Measurements from ENCODE around the gene WDR88. TPM values are rescaled to one million over a fixed set of nuclear protein-coding genes. Genes with fewer than 3 reads are reported as not detected.

The WDR88 gene
- total RNA-seq, 2 donors from 2014 or later = not detected

- intact Hi-C loops (cut with DNase I) = no loop called here
Observed at GRCh38 chr19:33098055-33098534, 33.8 kb upstream of the WDR88 start.

GRCh38 chr19:33100894-33101644 lies 30.8 kb upstream of the WDR88 start:
- H3K4me1 ChIP-seq = no peaks in the 10 kb centered on the region
- no peak overlapping the region for H3K4me3 ChIP-seq
- H3K27ac ChIP-seq = no peak overlapping the region
- intact Hi-C loops (cut with DNase I) = no loop called here
- peaks cover 6 to 21% of the 10 kb centered on the region in 2 donors for H3K36me3 ChIP-seq (replicated peaks in 1 of 2; ENCODE audit: insufficient read depth in 1 of 2, low read depth in 2 of 2)
- 84 to 89% methylated on average over 10 of the region's 10 CpGs for WGBS, 2 donors
- no peaks in the 10 kb centered on the region for H3K9me3 ChIP-seq
- H3K27me3 ChIP-seq = no peaks in the 10 kb centered on the region
- DNase-seq (no peak), ATAC-seq (no peak)
- TF ChIP-seq CTCF (IDR thresholded peaks at IDR 0.05) = no peak
- TF ChIP-seq POLR2A (IDR thresholded peaks at IDR 0.05) = no peak

More at GRCh38 chr19:33098055-33098534, 33.8 kb upstream of the WDR88 start:
- ATAC-seq (no peak), DNase-seq (peak in 3 of 4 donors; percentile 9 to 28 (median 21))
- no peaks in the 10 kb centered on the region for H3K4me1 ChIP-seq
- no peaks in the 10 kb centered on the region for H3K27me3 ChIP-seq
- no peak overlapping the region for H3K27ac ChIP-seq
- H3K4me3 ChIP-seq = no peak overlapping the region
- TF ChIP-seq CTCF (IDR thresholded peaks at IDR 0.05) = no peak
- TF ChIP-seq POLR2A (IDR thresholded peaks at IDR 0.05) = no peak
- H3K36me3 ChIP-seq (replicated peaks in 1 of 2; ENCODE audit: insufficient read depth in 1 of 2, low read depth in 2 of 2) = peaks cover 6 to 38% of the 10 kb centered on the region in 2 donors
- WGBS, 2 donors = 69 to 72% methylated on average over 4 of the region's 4 CpGs
- no peaks in the 10 kb centered on the region for H3K9me3 ChIP-seq

GRCh38 chr19:33102893-33103292 lies 29.0 kb upstream of the WDR88 start:
- intact Hi-C loops (cut with DNase I) = no loop called here
- H3K27ac ChIP-seq = no peak overlapping the region
- no peaks in the 10 kb centered on the region for H3K9me3 ChIP-seq
- H3K4me1 ChIP-seq = no peaks in the 10 kb centered on the region
- H3K36me3 ChIP-seq (replicated peaks in 1 of 2; ENCODE audit: insufficient read depth in 1 of 2, low read depth in 2 of 2) = peaks cover 6 to 17% of the 10 kb centered on the region in 2 donors
- 83 to 90% methylated on average over 6 of the region's 6 CpGs for WGBS, 2 donors
- ATAC-seq (no peak), DNase-seq (no peak)
- no peak for TF ChIP-seq POLR2A (IDR thresholded peaks at IDR 0.05)
- TF ChIP-seq CTCF (IDR thresholded peaks at IDR 0.05) = no peak
- no peak overlapping the region for H3K4me3 ChIP-seq
- no peaks in the 10 kb centered on the region for H3K27me3 ChIP-seq

GRCh38 chr19:33108161-33108560 lies 23.8 kb upstream of the WDR88 start:
- no peaks in the 10 kb centered on the region for H3K27me3 ChIP-seq
- intact Hi-C loops (cut with DNase I) = no loop called here
- WGBS, 2 donors = 90 to 94% methylated on average over 9 to 10 of the region's 10 CpGs
- H3K27ac ChIP-seq = no peak overlapping the region
- H3K9me3 ChIP-seq = no peaks in the 10 kb centered on the region
- H3K4me3 ChIP-seq = no peak overlapping the region
- H3K4me1 ChIP-seq = no peaks in the 10 kb centered on the region
- no peak for ATAC-seq
- H3K36me3 ChIP-seq (replicated peaks in 1 of 2; ENCODE audit: insufficient read depth in 1 of 2, low read depth in 2 of 2) = peaks cover 7 to 16% of the 10 kb centered on the region in 2 donors
- no peak for DNase-seq
- TF ChIP-seq POLR2A (IDR thresholded peaks at IDR 0.05) (no peak), CTCF (IDR thresholded peaks at IDR 0.05) (no peak)

Data from body of pancreas (tissue), 4 donors.